Neural cell (in vitro differentiated cells): ENCODE measurements around the gene CAPN15. TPM values are rescaled to one million over a fixed set of nuclear protein-coding genes. Genes with fewer than 3 reads are reported as not detected.
"Not testable (repeated sequence)": the region's sequence is repeated elsewhere in the genome, so short reads cannot be mapped to it uniquely, and the experiment has no call there.

Source experiments
- H2AFZ ChIP-seq: fragments of 200-600, 300-800 bp; sonication (generic), shearing (Covaris generic); 2 replicates; pipeline ENCODE4 v1.6.0; 2014; ENCODE audit warnings: low read depth, mild to moderate bottlenecking, antibody characterized with exemption, low read length, moderate library complexity
- H3F3A ChIP-seq: fragments of 200-600 bp; shearing (Covaris generic); 2 replicates; pipeline ENCODE4 v1.6.1; 2016; ENCODE audit warnings: mild to moderate bottlenecking, moderate library complexity, mixed read lengths, antibody characterized with exemption, low read length; ENCODE audit not compliant: insufficient read depth, poor library complexity, severe bottlenecking
- H3K27ac ChIP-seq: fragments of 200-600, 300-800 bp; sonication (generic), shearing (Covaris generic); 2 replicates; pipeline ENCODE4 v1.5.1; 2014; ENCODE audit warnings: mild to moderate bottlenecking, low read length, moderate library complexity
- H3K27me3 ChIP-seq: fragments of 300-800, 200-600 bp; sonication (generic), shearing (Covaris generic); 2 replicates; pipeline ENCODE4 v1.6.0; 2014; ENCODE audit warnings: mild to moderate bottlenecking, low read depth, low read length, moderate library complexity; ENCODE audit not compliant: insufficient read depth
- H3K36me3 ChIP-seq: fragments of 300-800, 200-600 bp; sonication (generic), shearing (Covaris generic); 2 replicates; pipeline ENCODE4 v1.5.1; 2014; ENCODE audit warnings: mild to moderate bottlenecking, antibody characterized with exemption, low read length, moderate library complexity; ENCODE audit not compliant: insufficient read depth
- H3K4me2 ChIP-seq: fragments of 300-800, 200-600 bp; sonication (generic), shearing (Covaris generic); 2 replicates; pipeline ENCODE4 v1.6.0; 2014; ENCODE audit warnings: mild to moderate bottlenecking, low read length
- H3K4me3 ChIP-seq: fragments of 300-800, 200-600 bp; sonication (generic), shearing (Covaris generic); 2 replicates; pipeline ENCODE4 v1.5.1; 2014; ENCODE audit warnings: mild to moderate bottlenecking, low read length, moderate library complexity
- H3K79me2 ChIP-seq: fragments of 200-600 bp; shearing (Covaris generic); replicated peaks from 2 replicates; pipeline ENCODE4 v1.6.0; 2014; ENCODE audit warnings: mild to moderate bottlenecking, low read length, moderate library complexity; ENCODE audit not compliant: insufficient read depth
- H3K9ac ChIP-seq: fragments of 300-800, 200-600 bp; sonication (generic), shearing (Covaris generic); 2 replicates; pipeline ENCODE4 v1.6.1; 2016; ENCODE audit warnings: mild to moderate bottlenecking, low read length, mixed read lengths
- H3K9me2 ChIP-seq: fragments of 200-600 bp; shearing (Covaris generic); 2 replicates; pipeline ENCODE4 v1.6.1; 2016; ENCODE audit warnings: mild to moderate bottlenecking, low read length, mixed read lengths; ENCODE audit not compliant: insufficient read depth
- H3K9me3 ChIP-seq: fragments of 200-600, 300-800 bp; sonication (generic), shearing (Covaris generic); 2 replicates; pipeline ENCODE4 v1.6.1; 2016; ENCODE audit warnings: mild to moderate bottlenecking, mixed run types, low read length, moderate library complexity, mixed read lengths
- H4K20me1 ChIP-seq: fragments of 200-600 bp; shearing (Covaris generic); 2 replicates; pipeline ENCODE4 v1.6.1; 2016; ENCODE audit warnings: mild to moderate bottlenecking, mixed run types; ENCODE audit not compliant: insufficient read depth
- CTCF ChIP-seq: fragments of 450-650 bp; IDR thresholded peaks from 2 replicates; pipeline ENCODE4 v1.5.1; 2014; ENCODE audit warnings: antibody characterized with exemption, mild to moderate bottlenecking, moderate library complexity; ENCODE audit not compliant: poor library complexity, severe bottlenecking
- EP300 ChIP-seq: fragments of 450-650 bp; conservative IDR thresholded peaks from 2 replicates; pipeline ENCODE4 v1.6.1; 2014; ENCODE audit warnings: antibody characterized with exemption, mild to moderate bottlenecking, moderate library complexity; ENCODE audit not compliant: poor library complexity, severe bottlenecking
- EZH2 ChIP-seq: fragments of 200-600, 300-800 bp; shearing (Covaris generic), sonication (generic); IDR thresholded peaks from 2 replicates; pipeline ENCODE4 v1.6.1; 2014; ENCODE audit warnings: antibody characterized with exemption, low read length, borderline replicate concordance, mild to moderate bottlenecking; ENCODE audit not compliant: insufficient read depth, poor library complexity, severe bottlenecking
- MXI1 ChIP-seq: fragments of 450-650 bp; conservative IDR thresholded peaks from 2 replicates; pipeline ENCODE4 v1.6.1; 2014; ENCODE audit warnings: antibody characterized with exemption, mild to moderate bottlenecking; ENCODE audit not compliant: poor library complexity, severe bottlenecking
- POLR2AphosphoS5 ChIP-seq: IDR thresholded peaks from 2 replicates; pipeline ENCODE4 v1.6.1; 2012
- RAD21 ChIP-seq: fragments of 450-650 bp; conservative IDR thresholded peaks from 2 replicates; pipeline ENCODE4 v1.6.1; 2014; ENCODE audit warnings: antibody characterized with exemption, mild to moderate bottlenecking, moderate library complexity
- REST ChIP-seq: IDR thresholded peaks from 2 replicates; pipeline ENCODE4 v1.6.1; 2012; ENCODE audit warnings: borderline replicate concordance
- SMC3 ChIP-seq: fragments of 450-650 bp; conservative IDR thresholded peaks from 2 replicates; pipeline ENCODE4 v1.6.1; 2014; ENCODE audit warnings: antibody characterized with exemption, mild to moderate bottlenecking, moderate library complexity; ENCODE audit not compliant: poor library complexity
- TAF1 ChIP-seq: IDR thresholded peaks from 2 replicates; pipeline ENCODE4 v1.6.1; 2012; ENCODE audit warnings: low read depth
- polyA plus RNA-seq: library from polyadenylated mRNA; depleted of rRNA; stranded (reverse); fragments of >200 nt; gene quantifications from 2 replicates; pipeline ENCODE4 v1.2.3, GENCODE V29; 2014

Gene CAPN15
- polyA plus RNA-seq, 1 donor from 2014 or later: 11.5 TPM

DNA sequence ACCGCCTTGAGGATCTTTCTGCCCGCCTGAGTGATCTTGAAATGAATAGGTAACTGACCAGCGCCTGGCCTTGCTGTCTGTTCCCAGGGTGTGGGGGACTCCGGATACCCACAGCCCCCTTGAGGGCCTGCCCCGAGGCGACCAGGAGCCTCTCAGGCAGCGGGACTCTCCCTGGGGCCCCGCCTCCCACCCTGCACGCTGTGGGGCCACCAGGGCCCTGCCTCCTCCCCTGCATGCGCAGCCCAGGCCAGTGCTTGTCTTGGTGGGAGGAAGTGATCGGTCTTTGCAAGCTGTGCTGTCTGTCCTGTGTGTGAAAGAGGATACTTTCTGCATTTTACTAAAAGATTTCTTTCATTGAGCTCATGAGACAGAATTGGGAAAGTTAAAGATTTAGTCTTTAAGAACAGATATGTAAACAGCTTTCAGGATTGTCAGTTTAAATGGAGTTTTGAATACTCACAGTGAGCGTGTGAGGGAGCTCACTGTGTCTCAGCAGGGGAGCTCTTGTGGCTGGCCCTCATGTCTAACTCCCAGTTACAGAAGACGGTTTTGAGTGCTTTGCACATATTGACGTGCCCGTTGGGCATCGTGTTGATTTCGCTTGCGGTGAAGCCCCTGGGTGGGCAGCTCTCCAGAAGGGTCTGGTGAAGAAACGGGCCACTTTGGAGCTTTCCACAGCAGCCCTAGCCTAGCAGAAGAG is 36.1 kb upstream of the CAPN15 start:
- Histone ChIP-seq H3K36me3 (no peaks in the 10 kb centered on the region), H3K27me3 (no peaks in the 10 kb centered on the region), H3K9me2 (no peaks in the 10 kb centered on the region), H4K20me1 (no peaks in the 10 kb centered on the region), H3F3A (no peaks in the 10 kb centered on the region), H3K79me2 (no peaks in the 10 kb centered on the region), H3K9me3 (no peaks in the 10 kb centered on the region), H3K4me2 (no peak overlapping the region), H3K27ac (no peak overlapping the region), H3K4me3 (no peak overlapping the region), H3K9ac (no peak overlapping the region), H2AFZ (no peak overlapping the region)
- TF ChIP-seq CTCF: no peak
- no peak for TF ChIP-seq EP300
- no peak for TF ChIP-seq SMC3
- no peak for TF ChIP-seq REST
- TF ChIP-seq EZH2: no peak
- no peak for TF ChIP-seq POLR2AphosphoS5
- TF ChIP-seq MXI1: no peak
- no peak for TF ChIP-seq TAF1
- no peak for TF ChIP-seq RAD21

DNA sequence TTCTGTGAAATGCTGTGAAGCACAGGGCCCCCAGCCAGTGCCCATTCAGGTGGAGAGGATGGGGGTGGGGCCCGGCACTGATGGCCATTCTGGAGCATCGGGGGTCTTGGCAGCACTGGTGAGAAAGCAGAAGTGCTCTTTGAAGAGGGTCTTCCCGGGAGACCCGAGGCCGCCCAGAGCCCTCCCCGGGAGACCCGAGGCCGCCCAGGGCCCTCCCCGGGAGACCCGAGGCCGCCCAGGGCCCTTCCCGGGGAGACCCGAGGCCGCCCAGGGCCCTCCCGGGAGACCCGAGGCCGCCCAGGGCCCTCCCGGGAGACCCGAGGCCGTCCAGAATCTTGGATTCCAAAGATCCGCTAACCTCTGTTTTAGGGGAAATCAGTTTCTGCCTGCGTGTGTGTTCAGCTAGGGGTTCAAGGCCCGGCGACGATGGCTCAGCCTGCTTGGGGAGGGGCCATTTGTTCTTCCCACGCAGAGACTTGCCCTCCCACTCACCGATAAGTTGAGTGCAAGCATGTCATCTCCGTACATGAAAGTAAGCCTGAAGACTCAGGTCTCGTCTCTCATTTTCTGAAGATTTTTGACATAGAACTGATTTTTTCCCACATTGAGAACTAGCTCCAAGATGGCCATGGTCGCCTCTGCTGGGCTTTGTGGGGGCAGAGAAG is 35.2 kb upstream of the CAPN15 start:
- Histone ChIP-seq H4K20me1 (no peaks in the 10 kb centered on the region), H3F3A (no peaks in the 10 kb centered on the region), H3K9me3 (no peaks in the 10 kb centered on the region), H3K9me2 (no peaks in the 10 kb centered on the region), H3K27me3 (no peaks in the 10 kb centered on the region), H3K4me3 (no peak overlapping the region), H3K9ac (no peak overlapping the region), H2AFZ (no peak overlapping the region), H3K79me2 (no peaks in the 10 kb centered on the region), H3K4me2 (no peak overlapping the region), H3K36me3 (no peaks in the 10 kb centered on the region), H3K27ac (no peak overlapping the region)
- TF ChIP-seq MXI1: no peak
- no peak for TF ChIP-seq RAD21
- no peak for TF ChIP-seq POLR2AphosphoS5
- no peak for TF ChIP-seq CTCF
- no peak for TF ChIP-seq REST
- TF ChIP-seq EP300: no peak
- no peak for TF ChIP-seq TAF1
- no peak for TF ChIP-seq EZH2
- TF ChIP-seq SMC3: no peak

DNA sequence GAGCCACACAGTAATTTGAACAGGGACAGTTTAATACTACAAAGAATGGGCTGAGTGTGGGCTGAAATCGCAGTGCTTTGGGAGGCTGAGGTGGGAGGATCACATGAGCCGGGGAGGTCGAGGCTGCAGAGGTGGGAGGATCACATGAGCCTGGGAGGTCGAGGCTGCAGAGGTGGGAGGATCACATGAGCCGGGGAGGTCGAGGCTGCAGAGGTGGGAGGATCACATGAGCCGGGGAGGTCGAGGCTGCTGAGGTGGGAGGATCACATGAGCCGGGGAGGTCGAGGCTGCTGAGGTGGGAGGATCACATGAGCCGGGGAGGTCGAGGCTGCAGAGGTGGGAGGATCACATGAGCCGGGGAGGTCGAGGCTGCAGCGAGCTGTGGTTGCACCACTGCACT is 32.8 kb upstream of the CAPN15 start:
- not testable (repeated sequence) for H3K27ac ChIP-seq, H3K4me2 ChIP-seq, H3K4me3 ChIP-seq, H3K27me3 ChIP-seq, H3K9ac ChIP-seq, H3F3A ChIP-seq, H3K36me3 ChIP-seq, H3K79me2 ChIP-seq, H3K9me3 ChIP-seq, H3K9me2 ChIP-seq, H4K20me1 ChIP-seq, H2AFZ ChIP-seq
